A172 (cell line): ENCODE results near the gene FAM222B. TPM values are rescaled to one million over a fixed set of nuclear protein-coding genes. Genes with fewer than 3 reads are reported as not detected.
"Not testable (repeated sequence)": the region's sequence is repeated elsewhere in the genome, so short reads cannot be mapped to it uniquely, and the experiment has no call there.

Experiments used
- DNase-seq: peaks from one replicate; pipeline ENCODE4 v3.0.0-alpha.2; 2015; ENCODE audit warnings: low spot score
- total RNA-seq: library from RNA; depleted of rRNA; stranded (reverse); fragments of >200 nt; shearing (Covaris generic); gene quantifications from 2 replicates; pipeline ENCODE4 v1.2.3, GENCODE V29; 2014

The FAM222B gene
- total RNA-seq, 1 experiment from 2014 or later = 9.2 TPM

DNA sequence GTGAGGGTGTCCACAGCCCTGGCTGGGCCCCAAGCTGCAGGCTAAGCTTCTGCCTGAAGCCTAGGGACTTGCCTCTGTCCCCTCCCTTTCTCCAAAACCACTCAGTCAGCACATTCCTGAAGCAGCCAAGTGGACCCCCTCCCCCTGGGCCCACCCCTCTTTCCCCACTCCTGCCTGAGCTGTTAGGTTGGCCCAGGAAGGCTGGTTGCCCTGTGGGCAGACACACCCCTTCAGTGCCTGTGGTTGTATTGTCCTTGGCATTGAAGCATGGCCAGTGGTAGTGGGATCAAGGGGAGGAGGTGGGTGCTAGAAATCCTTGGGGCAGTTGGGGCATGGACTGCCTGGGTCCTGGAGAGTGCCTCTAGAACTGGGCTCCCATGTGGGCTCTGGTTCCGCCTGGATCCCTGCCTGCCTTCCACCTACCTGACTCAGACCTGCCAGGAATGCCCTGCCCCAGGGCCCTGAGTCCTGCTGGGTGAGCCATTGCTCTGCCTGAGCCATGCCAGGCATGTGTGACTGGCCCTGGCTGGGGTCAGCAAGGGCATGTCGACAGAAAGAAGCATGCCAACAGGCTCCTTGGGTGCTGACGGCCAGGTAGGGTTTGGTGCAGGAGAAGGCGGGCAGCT lies 96.7 kb downstream of the FAM222B start:
- DNase-seq = peak; percentile 57

DNA sequence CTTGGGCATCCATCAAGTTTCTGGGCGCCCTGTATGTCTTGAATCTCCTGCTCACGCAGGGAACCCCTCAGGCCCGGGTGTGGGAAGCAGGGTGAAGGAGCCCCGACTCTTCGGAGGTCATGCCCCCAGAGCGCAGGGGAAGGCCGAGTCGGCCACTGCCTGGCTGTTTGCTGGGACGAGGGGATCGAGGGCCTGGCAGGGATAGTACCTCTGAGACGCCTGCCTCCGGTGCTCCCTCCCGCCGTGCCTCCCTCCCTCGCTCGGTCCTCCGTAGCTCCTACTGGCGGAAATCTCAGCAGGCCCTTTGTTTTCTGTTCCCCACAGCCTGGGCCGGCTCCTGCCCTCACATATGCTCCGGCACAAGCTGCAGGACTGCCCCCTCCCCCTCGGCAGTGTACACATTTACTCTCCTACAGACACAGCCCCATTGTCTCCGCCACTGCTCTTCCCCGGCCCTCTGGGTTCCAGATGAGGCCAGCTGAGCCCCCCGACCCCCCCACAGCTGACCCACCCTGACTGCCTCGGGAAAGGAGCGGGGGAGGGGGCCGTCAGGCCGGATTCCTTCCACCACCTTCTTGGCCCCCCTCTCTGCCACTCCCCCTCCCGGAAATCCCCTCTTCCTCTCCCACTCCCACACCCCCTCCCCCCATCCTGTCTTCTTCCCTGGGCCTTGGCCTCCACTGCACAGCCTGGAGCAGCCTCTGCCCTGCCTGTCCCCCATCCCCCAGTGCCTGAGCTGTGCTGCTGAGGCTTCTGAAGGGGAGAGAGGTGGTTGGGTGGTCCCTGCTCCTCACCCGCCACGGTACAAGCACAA lies 97.4 kb downstream of the FAM222B start:
- peak; percentile 49 for DNase-seq

DNA sequence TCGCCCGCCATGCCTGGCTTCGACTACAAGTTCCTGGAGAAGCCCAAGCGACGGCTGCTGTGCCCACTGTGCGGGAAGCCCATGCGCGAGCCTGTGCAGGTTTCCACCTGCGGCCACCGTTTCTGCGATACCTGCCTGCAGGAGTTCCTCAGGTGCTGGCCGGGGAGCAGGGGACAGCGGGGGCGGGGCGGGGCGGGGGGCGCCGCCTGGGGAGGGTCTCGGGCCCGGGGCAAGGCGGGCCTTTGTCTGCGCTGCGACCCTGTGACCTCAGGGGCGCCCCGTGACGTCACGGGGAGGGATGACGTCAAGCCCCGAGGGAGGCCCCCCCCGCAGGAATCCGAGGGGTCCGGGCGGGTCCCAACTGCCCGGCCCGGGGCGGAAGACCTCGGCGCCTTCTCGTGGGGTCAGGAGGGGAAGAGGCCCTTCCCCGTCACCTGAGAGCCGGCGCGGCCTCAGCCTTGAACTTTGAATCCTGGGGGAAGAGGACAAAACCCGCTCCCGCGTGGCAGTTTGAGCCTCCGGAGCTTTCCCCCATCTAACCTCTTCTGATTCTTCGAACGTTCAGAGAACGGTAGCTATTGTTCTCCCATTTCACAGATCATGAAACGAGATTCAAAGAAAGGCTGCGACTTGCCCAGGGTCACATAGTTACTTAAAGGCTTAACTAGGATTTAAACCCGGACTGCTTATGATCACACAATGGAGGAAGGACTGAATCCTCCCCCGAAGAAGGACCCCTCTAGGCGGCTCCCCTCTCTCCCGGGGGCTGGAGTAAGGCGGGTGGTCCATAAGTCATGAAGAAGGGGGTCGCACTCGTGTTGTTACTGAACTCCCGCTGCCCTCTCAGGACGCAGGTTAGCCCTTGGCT lies 98.3 kb downstream of the FAM222B start:
- peak; percentile 50 for DNase-seq

DNA sequence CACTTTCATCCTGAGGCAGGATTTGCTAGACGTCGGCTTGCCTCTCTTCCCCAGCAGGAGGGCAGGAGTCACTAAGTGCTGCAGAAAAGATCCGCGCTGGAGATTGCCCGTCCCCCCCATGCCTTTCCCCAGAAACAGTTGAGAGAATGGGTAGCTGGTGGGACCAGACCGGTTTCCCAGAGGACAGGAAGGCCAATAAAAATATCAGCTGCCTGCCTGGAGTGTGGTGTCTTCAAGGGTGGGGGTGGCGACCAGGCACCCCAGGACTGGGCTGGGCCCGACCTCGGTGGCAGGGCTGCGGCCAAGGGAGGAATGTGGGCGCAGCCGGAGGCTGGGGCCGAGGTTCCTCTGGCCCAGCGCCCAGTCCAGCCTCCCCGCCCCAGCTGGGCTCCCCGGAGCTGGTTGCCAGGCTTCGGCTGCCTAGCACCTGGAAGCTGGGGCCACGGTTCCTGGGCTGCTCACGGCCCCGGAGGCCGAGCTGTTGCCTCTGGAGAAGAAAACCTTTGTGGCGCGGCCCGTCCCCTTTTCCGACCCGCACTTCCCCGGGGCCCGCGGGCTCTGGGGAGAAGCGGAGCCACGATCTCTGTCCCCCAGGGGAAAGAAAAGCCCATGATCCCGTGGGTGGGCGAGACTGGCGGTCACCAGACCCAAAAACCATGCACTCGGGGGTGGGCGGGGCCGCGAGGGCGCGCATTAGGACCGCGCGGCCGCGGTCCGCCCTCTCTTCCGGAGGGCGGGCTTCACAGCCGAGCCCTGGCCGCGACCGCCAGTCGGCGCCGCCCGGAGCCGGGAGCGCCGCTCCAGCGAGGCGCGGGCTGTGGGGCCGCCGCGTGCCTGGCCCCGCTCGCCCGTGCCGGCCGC lies 99.1 kb downstream of the FAM222B start, which contains the start of gene TRAF4:
TRAF4 (plus strand) TSS at position 769 of the 861 bp plus-strand sequence. CDS start 102 bp downstream, outside the sequence.
- DNase-seq = peak; percentile 98

DNA sequence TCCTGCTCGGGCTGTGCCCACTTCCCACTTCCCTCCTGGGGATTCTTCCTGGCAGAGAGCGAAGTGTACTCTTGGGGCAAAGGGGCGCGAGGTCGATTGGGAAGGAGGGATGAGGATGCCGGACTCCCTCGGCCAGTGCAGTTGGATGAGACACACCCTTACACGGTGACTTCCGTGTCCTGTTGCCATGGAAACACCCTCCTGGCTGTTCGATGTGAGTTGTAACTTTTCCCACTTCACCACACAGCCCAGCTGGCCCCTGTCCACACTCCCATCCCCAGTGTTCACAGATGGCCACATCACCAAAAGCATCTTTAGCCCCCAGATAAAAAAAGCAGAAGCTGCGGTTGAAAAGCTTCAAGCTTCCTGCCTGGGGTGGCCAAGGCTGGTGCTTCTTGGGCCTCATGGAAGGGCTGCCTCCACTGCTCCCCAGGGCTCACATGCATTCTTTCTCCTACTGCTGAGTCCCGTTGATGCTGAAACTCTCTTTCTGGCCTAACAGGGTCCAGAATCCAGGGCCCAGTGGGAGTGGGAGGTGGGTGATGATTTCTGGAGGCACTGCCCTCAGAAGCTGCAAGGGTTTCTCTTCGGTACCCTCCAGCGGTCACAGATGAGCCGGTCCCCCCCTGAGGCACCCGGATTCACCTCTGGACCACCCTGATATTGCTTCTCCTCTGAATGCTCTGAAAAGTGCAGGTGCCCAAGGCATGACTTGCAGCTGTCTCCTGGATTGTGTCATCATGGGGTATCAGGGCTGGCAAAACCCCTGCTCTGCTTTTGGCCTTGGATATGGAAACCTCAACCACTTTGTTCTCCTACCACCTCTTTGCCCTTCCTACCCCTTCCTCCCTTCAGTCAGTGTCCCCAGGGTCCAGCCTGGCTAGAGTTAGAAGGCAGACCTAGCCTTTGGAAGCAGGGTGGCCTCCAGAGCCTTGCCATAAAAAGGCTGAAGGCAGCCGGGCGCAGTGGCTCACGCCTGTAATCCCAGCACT lies 100.9 kb downstream of the FAM222B start:
- no peak for DNase-seq

DNA sequence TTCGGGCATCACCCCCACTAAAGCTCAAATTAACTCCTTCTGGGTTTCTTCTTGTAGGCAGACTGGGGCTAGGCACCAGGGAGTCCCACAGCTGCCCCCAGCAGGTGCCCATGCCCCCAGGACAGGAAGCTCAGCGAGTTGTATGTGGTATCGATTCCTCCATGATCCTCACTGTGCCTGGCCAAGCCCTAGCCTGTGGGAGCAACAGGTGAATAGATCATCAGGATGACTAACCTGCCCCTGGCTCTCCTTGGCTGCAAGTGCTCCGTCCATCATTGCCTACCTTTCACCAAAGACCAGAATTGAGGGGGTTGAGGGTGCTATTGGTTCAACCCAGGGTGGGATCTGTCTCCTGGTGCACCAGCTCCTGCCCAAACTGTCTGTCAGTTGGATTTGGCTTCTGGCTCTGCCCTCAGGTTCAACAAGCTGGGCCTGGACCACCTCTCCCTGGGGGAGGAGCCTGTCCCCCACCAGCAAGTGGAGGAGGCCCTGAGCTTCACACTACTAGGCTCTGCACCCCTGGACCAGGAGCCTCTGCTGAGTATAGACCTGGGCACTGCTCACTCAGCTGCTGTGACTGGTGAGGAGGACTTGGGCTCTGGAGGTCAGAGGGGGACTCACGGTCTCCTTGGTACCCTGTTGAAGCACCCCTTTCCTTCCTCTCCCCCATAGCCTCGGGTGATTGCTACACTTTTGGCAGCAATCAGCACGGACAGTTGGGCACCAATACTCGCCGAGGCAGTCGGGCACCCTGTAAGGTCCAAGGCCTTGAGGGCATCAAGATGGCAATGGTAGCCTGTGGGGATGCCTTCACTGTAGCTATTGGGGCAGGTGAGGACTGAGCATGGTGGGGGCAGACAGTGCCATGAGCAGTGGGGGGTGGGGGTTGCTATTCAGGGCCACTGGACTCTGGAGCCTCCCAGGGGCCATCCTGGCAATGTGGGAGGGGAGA lies 101.9 kb downstream of the FAM222B start:
- no peak for DNase-seq

DNA sequence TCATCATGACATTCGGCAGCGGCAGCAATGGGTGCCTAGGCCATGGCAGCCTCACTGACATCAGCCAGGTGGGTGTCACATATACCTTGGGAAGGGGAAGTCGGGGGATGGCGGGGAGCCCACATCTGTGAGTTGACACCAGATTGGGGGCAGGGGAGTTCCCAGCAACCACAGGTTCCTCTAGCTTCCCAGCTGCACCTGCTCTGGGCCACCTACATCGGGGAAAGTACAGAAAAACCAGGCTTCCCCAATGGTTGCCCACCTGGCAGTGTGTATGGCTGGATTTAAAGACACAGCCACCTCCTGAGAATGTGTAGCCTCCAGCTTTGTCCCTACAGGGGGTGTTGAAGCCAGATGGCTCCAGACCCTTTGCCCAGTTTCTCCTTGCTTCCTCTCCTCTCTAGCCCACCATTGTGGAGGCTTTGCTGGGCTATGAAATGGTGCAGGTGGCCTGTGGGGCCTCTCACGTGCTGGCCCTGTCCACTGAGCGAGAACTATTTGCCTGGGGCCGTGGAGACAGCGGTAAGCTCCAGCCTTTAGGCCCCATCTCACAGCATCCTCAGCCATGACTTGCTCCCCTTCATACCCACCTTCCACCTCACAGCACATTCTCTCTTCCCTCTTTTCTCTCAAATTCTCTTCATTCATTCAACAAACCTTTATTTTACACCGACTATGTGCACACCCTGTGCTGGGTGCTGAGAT lies 103.8 kb downstream of the FAM222B start:
- no peak for DNase-seq

- no peak for DNase-seq
Measured at GRCh38 chr17:28737770-28738679, 104.6 kb downstream of the FAM222B start.

GRCh38 chr17:28737316-28737715 lies 105.3 kb downstream of the FAM222B start:
- no peak for DNase-seq

DNA sequence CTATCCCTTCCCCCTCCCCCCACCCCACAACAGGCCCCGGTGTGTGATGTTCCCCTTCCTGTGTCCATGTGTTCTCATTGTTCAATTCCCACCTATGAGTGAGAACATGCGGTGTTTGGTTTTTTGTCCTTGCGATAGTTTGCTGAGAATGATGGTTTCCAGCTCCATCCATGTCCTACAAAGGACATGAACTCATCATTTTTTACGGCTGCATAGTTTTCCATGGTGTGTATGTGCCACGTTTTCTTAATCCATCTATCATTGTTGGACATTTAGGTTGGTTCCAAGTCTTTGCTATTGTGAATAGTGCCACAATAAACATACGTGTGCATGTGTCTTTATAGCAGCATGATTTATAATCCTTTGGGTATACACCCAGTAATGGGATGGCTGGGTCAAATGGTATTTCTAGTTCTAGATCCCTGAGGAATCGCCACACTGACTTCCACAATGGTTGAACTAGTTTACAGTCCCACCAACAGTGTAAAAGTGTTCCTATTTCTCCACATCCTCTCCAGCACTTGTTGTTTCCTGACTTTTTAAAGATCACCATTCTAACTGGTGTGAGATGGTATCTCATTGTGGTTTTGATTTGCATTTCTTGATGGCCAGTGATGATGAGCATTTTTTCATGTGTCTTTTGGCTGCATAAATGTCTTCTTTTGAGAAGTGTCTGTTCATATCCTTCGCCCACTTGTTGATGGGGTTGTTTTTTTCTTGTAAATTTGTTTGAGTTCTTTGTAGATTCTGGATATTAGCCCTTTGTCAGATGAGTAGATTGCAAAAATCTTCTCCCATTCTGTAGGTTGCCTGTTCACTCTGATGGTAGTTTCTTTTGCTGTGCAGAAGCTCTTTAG lies 106.4 kb downstream of the FAM222B start:
- DNase-seq = not testable (repeated sequence)

DNA sequence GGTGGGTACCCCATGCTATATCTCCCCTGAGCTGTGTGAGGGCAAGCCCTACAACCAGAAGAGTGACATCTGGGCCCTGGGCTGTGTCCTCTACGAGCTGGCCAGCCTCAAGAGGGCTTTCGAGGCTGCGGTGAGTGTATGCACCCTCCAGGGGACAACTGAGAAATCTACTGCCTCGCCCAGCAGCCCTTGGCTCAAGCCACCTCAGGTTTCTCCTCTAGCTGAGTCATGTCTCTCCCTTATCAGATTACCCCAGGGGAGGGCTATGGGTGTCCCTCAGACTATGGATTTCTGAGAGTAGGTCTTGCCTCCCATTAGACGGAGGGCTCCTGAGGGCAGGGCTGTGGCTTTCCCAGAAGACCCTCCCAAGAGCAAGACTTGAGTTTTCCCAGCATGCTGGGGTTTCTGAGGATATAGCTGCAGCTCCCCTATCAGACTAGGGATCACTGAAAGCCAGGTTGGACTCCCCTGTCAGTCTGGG lies 107.3 kb downstream of the FAM222B start:
- peak; percentile 78 for DNase-seq

GRCh38 chr17:28734712-28735241 lies 107.8 kb downstream of the FAM222B start:
- no peak for DNase-seq

GRCh38 chr17:28733346-28733745 lies 109.2 kb downstream of the FAM222B start:
- no peak for DNase-seq

GRCh38 chr17:28729950-28730330 lies 112.7 kb downstream of the FAM222B start:
- DNase-seq = no peak

DNA sequence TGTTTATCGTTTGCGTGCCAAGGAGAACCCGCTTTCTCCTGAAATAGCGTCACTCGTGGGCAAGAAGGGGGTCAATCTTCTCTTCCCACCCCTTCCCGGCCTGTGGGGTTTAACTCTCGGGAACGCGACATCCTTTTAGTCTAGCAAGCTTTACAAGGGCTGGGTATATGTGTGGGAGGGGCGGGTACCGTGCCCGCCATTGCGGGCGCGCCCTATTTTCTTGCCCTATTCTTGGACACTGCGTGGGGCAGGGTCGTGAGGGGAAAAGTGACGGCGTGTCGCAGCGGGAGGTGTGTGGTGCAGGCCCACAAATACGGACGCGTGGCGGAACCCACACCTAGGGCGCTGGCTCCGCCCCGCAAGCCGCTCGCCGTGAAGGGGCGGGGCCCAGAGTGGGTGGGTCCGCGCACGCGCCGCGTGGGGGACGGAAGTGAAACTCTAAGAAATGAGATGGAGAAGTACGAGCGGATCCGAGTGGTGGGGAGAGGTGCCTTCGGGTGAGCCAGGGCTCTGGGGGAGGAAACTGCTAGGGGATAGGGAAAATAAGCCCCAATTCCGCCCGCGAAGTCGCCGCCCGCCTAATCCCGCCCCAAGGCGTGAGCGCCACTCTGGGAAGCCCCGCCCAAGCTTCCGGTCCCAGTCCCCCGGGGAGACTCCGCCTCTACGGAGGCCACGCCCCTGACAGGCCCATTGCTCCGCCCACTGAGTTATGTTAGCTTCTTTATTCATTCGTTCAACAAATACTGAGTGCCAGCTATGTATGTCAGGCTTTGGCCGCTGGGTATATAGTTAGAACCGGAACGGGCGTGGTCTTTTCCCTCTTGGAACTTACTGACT lies 114.0 kb downstream of the FAM222B start, which contains the start of gene NEK8:
NEK8 (plus strand) TSS at position 425 of the 837 bp plus-strand sequence; CDS start at position 451, 26 bp downstream.
- peak; percentile 97 for DNase-seq
